GM23248 (cell line): ENCODE data around the gene SYP. TPM values are rescaled to one million over a fixed set of nuclear protein-coding genes. Genes with fewer than 3 reads are reported as not detected.

Source experiments
- DNase-seq: peaks from one replicate; pipeline ENCODE4 v3.0.0-alpha.2; 2015
- H2AFZ ChIP-seq: fragments of 200-600 bp; sonication (generic); 2 replicates; pipeline ENCODE4 v1.6.1; 2016; ENCODE audit warnings: antibody characterized with exemption
- H3F3A ChIP-seq: fragments of 200-600 bp; sonication (generic); 2 replicates; pipeline ENCODE4 v1.6.1; 2016; ENCODE audit warnings: mild to moderate bottlenecking, antibody characterized with exemption, mixed run types; ENCODE audit not compliant: insufficient read depth
- H3K27ac ChIP-seq: fragments of 200-600 bp; sonication (generic); 2 replicates; pipeline ENCODE4 v1.5.1; 2016; ENCODE audit warnings: mild to moderate bottlenecking
- H3K27me3 ChIP-seq: fragments of 200-600 bp; sonication (generic); replicated peaks from 2 replicates; pipeline ENCODE4 v1.6.1; 2016; ENCODE audit warnings: mild to moderate bottlenecking; ENCODE audit not compliant: insufficient read depth
- H3K36me3 ChIP-seq: fragments of 200-600 bp; sonication (generic); 2 replicates; pipeline ENCODE4 v1.6.1; 2016; ENCODE audit warnings: low read depth, mild to moderate bottlenecking
- H3K4me1 ChIP-seq: fragments of 200-600 bp; sonication (generic); 2 replicates; pipeline ENCODE4 v1.6.1; 2016; ENCODE audit warnings: mild to moderate bottlenecking; ENCODE audit not compliant: insufficient read depth
- H3K4me2 ChIP-seq: fragments of 200-600 bp; sonication (generic); one replicate; pipeline ENCODE4 v1.6.1; 2016; ENCODE audit warnings: mild to moderate bottlenecking; ENCODE audit not compliant: unreplicated experiment
- H3K4me3 ChIP-seq: fragments of 200-600 bp; sonication (generic); 2 replicates; pipeline ENCODE4 v1.5.1; 2016; ENCODE audit warnings: mild to moderate bottlenecking
- H3K79me2 ChIP-seq: fragments of 200-600 bp; sonication (generic); 2 replicates; pipeline ENCODE4 v1.6.1; 2016; ENCODE audit warnings: mild to moderate bottlenecking; ENCODE audit not compliant: insufficient read depth
- H3K9ac ChIP-seq: fragments of 200-600 bp; sonication (generic); 2 replicates; pipeline ENCODE4 v1.6.1; 2016; ENCODE audit warnings: mild to moderate bottlenecking
- H3K9me2 ChIP-seq: fragments of 200-600 bp; sonication (generic); 2 replicates; pipeline ENCODE4 v1.6.1; 2016; ENCODE audit warnings: mixed run types, mild to moderate bottlenecking, moderate library complexity; ENCODE audit not compliant: insufficient read depth
- H3K9me3 ChIP-seq: fragments of 200-600 bp; sonication (generic); one replicate; pipeline ENCODE4 v1.6.1; 2017; ENCODE audit warnings: low read depth
- H4K20me1 ChIP-seq: fragments of 200-600 bp; sonication (generic); 2 replicates; pipeline ENCODE4 v1.6.0; 2016; ENCODE audit not compliant: insufficient read depth
- EZH2 ChIP-seq: fragments of 200-600 bp; sonication (generic); IDR thresholded peaks from 2 replicates; pipeline ENCODE4 v1.6.1; 2018; ENCODE audit warnings: antibody characterized with exemption, mild to moderate bottlenecking; ENCODE audit not compliant: insufficient read depth, poor library complexity, severe bottlenecking
- EZH2phosphoT487 ChIP-seq: fragments of 200-600 bp; sonication (generic); IDR thresholded peaks from 2 replicates; pipeline ENCODE4 v1.6.1; 2018; ENCODE audit warnings: antibody characterized with exemption, moderate library complexity, mild to moderate bottlenecking, low read depth; ENCODE audit not compliant: insufficient read depth
- WGBS, 2 experiments: methylation state at CpG; one replicate each; pipeline ENCODE4 v1.1.6; 2015 to 2017; ENCODE audit warnings: low lambda C conversion rate in 2 of 2, low coverage in 1 of 2; ENCODE audit errors: missing lambda C conversion rate in 2 of 2; 5-methylcytosine and 5-hydroxymethylcytosine counted together
- in situ Hi-C: fragments of 300-500 bp; cut with MboI; formaldehyde crosslinking; loops from 2 replicates; pipeline ENCODE4 v1.15.0; 2020
- polyA plus RNA-seq: library from polyadenylated mRNA; unstranded; fragments of >200 nt; fragmentation: Nextera tagmentation; extraction: Ambion mirVana; gene quantifications from 2 replicates; pipeline ENCODE4 v1.2.1, GENCODE V29; 2016
- total RNA-seq: library from RNA; depleted of rRNA; stranded (reverse); fragments of >200 nt; shearing (Covaris generic); gene quantifications from 2 replicates; pipeline ENCODE4 v1.2.3, GENCODE V29; 2014

SYP gene
- total and polyA plus RNA-seq, 2 experiments from 2014 or later, result 0.23 to 0.54 TPM

DNA sequence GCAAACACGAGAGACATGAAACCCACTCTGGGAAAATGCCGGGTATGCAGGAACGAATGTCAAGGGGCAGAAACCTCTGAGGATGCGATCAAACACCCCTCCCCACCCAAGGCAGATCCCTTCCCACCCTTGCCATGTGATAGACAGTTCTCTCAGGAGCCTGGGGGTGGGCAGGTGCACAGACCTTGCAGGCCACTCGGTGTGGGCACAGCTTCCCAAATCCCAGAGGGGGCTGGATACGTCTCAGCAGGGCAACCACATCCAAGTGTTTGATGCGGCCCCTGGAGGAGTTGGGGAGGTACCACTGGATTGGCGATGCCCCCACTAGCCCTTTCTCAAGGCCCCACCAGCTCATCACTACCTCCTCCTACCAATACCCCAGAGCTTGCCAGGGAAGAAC, 10.4 kb upstream of the SYP start:
- DNase-seq, result no peak
- Histone ChIP-seq H3K36me3 (no peaks in the 10 kb centered on the region), H3K27me3 (no peaks in the 10 kb centered on the region), H4K20me1 (no peaks in the 10 kb centered on the region), H3K27ac (no peak overlapping the region), H3K4me2 (no peak overlapping the region), H3K79me2 (no peaks in the 10 kb centered on the region), H3F3A (no peaks in the 10 kb centered on the region), H3K4me3 (no peak overlapping the region), H3K4me1 (no peaks in the 10 kb centered on the region), H3K9me2 (no peaks in the 10 kb centered on the region), H2AFZ (no peak overlapping the region), H3K9ac (no peak overlapping the region), H3K9me3 (no peaks in the 10 kb centered on the region)
- WGBS, 2 experiments, result 58 to 62% methylated on average over 4 to 8 of the region's 8 CpGs
- in situ Hi-C loops, result no loop called here
- TF ChIP-seq EZH2phosphoT487, result no peak

DNA sequence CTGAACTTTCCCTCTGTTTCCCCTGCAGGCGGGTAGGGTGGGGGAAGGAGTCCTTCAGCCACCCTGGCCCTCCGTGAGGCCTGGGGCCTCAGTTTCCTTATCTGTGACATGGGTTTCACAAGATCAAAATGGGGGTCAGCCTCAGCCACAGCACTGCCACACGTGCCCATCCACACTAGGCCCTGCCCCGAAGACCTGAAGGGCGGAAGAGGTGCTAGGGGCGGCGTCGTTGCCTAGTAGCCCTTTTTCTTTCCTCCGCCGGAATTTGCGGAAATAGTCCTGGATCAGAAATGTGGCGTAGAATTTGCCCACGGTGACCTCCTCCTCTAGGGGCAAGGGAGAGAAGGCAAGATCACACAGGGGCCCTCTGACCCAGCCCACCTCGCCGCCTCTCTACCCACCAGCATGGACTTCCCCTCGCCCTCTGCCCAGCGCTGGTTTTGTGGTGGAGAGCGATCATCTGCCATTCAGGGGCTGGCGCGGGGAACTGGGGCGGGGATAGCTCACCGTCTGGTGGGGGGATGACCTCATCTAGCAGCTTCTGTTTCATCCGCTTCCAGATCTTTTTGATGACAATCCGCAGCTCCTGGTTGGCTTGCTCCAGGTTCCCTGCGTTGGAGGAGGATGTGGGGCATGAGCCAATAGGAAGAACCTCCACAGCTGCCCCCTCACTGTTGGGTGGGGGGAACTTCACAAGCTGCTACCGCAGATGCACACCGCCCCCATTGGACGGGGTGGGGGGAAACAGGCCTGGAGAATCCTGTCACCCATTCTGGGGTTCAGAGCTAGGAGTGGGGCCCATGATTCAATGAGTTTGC, 9.7 kb upstream of the SYP start:
- DNase-seq, result no peak

DNA sequence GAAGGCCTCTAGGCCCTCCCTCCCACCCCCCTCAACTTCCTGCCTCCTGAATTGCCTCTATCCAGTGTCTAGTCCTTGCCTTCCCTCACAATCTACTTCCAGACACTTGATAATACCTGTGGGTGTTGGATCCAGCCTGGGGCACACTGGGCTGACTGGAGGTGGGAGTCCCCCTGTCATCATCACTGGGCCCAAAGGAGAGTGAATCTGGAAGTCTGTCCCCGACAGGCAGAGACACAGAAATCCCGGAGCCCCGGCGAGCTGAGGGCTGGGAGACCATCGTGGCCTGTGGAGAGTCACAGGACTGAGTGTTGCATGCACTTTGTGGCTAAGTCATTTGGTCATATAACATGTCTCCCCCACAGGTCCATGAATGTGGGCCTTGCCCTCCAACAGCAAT, 8.4 kb upstream of the SYP start:
- in situ Hi-C loops, result no loop called here
- WGBS, 2 experiments, result 58% methylated on average over 5 of the region's 5 CpGs

More for the DNA sequence above, 9.7 kb upstream of the SYP start:
- WGBS, 2 experiments, result 33 to 34% methylated on average over 10 to 24 of the region's 28 CpGs
- Histone ChIP-seq H3K4me1 (no peaks in the 10 kb centered on the region), H3F3A (no peaks in the 10 kb centered on the region), H2AFZ (no peak overlapping the region), H3K9me2 (no peaks in the 10 kb centered on the region), H3K4me3 (no peak overlapping the region), H3K9ac (no peak overlapping the region), H3K36me3 (no peaks in the 10 kb centered on the region), H3K27ac (no peak overlapping the region), H3K27me3 (no peaks in the 10 kb centered on the region), H3K4me2 (no peak overlapping the region), H3K79me2 (no peaks in the 10 kb centered on the region), H4K20me1 (no peaks in the 10 kb centered on the region), H3K9me3 (no peaks in the 10 kb centered on the region)
- in situ Hi-C loops, result no loop called here
- TF ChIP-seq EZH2 (no peak), EZH2phosphoT487 (no peak)

DNA sequence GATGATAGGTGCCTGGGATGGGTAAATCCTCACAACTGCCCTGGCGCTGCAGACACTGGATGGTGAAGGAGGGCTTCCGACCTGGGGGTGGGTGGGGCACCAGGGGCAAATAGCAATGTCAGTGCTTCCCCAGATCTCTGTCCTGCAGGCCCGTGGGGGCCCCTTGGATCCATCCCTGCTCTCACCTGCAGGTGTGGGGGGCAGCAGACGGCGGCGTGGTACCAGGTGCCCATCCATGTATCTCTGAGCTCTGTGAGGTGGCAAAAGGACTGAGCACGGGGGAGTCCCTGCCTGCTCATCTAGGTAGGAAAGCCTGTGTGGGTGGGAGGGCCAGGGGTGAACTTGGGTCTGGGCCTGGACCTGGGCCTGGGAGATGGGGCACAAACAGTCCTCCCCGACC, 6.5 kb upstream of the SYP start:
- no peak for DNase-seq
- no peaks in the 10 kb centered on the region for H3K79me2 ChIP-seq
- in situ Hi-C loops, result no loop called here
- no peak overlapping the region for H3K4me2 ChIP-seq
- H3F3A ChIP-seq, result no peaks in the 10 kb centered on the region
- H3K27ac ChIP-seq, result no peak overlapping the region
- H3K9me3 ChIP-seq, result no peaks in the 10 kb centered on the region
- no peak overlapping the region for H3K9ac ChIP-seq
- no peaks in the 10 kb centered on the region for H3K9me2 ChIP-seq
- H3K4me1 ChIP-seq, result no peaks in the 10 kb centered on the region
- TF ChIP-seq EZH2, result no peak
- no peak for TF ChIP-seq EZH2phosphoT487
- no peaks in the 10 kb centered on the region for H3K27me3 ChIP-seq
- no peaks in the 10 kb centered on the region for H4K20me1 ChIP-seq
- H3K4me3 ChIP-seq, result no peak overlapping the region
- 75 to 79% methylated on average over 1 to 2 of the region's 8 CpGs for WGBS, 2 experiments
- no peaks in the 10 kb centered on the region for H3K36me3 ChIP-seq
- H2AFZ ChIP-seq, result no peak overlapping the region

More for the DNA sequence above, 8.4 kb upstream of the SYP start:
- Histone ChIP-seq H3K27me3 (no peaks in the 10 kb centered on the region), H3K4me3 (no peak overlapping the region), H3K79me2 (no peaks in the 10 kb centered on the region), H3K9ac (no peak overlapping the region), H4K20me1 (no peaks in the 10 kb centered on the region), H3K36me3 (no peaks in the 10 kb centered on the region), H3K9me2 (no peaks in the 10 kb centered on the region), H3F3A (no peaks in the 10 kb centered on the region), H3K27ac (no peak overlapping the region), H3K4me1 (no peaks in the 10 kb centered on the region), H3K9me3 (no peaks in the 10 kb centered on the region), H3K4me2 (no peak overlapping the region), H2AFZ (no peak overlapping the region)
- no peak for DNase-seq
- no peak for TF ChIP-seq EZH2
- TF ChIP-seq EZH2phosphoT487, result no peak
